Glomerular visceral epithelial cell (primary cell): Measurements from ENCODE around the gene ANKHD1.
A peak's percentile ranks its signal among the peaks of the same experiment; 100 is the strongest.

Source experiments
- DNase-seq: peaks from one replicate; pipeline ENCODE4 v3.0.0-alpha.2; 2016; ENCODE audit errors: extremely low spot score

ANKHD1 gene

DNA sequence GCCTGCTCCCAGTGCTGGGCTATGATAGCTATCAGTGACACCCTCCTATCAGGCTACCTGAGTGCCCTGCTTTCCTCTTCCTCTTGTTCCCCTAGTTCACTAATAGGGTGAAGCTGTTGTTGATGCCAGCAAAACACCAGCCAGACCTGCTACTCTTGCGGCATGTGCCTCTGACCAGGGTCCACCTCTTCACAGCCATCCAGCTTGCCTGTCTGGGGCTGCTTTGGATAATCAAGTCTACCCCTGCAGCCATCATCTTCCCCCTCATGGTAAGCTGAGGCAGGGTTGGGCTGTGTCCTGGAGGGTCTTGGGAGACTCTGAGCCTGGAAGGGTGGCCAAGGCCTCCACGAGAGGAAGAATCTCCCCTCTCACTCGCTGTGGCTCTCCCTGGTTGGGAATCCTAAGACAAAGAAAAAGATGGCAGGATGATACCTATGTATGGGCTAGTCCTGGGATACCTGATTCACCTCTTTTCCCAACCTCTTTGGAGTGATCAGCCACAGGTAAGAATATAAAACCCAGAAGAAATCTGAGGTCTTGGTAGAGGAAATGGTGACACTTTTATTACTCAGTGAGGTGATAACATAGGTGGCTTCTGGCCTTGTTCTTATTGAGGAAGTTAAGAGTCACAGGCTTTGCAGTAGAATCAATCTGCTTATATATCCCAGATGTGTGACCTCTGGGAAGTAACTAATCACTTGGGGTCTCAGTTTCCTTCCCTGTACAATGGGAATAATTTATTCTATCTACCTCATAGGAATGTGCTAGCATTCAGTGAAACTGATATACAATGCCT, 30.1 kb upstream of the ANKHD1 start:
- no peak for DNase-seq

DNA sequence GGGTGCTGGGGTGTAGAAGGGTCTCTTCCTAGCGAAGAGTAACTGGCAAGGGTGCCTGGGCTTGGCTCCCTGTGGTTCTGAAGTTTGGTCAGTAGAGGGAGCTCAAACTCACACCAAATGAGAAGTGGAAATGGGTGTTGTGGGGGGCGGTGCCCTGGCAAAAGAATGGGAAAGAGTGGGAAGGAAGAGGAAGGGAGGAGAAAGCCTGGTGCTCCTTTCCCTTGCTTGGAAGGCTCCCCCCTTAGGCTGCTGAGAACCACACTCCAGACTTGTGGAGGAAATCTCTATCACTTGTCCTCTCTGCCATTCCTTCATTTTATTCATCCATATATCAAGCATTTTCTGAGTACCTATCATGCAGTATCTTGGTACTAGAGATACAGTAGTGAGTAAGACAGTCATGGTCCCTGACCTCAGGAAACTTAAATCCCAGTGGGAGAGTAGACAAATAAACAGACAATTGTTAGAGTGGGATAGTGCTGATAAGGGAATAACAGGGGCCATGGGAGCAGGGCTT, 28.6 kb upstream of the ANKHD1 start:
- peak; percentile 80 for DNase-seq

DNA sequence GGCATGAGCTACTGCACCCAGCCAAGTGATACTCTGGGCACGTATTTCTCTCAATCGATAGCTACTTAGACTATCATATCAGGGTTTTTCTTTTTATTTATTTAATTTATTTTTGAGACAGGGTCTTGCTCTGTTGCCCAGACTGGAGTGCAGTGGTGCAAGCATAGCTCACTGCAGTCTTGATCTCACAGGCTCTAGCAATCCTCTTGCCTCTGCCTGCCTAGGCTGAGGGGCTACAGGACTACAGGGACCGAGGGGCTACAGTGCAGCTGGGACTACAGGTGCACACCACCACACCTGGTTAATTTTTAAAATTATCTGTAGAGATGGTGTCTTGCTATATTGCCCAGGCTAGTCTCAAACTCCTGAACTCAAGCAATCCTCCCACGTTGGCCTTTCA, 20.3 kb upstream of the ANKHD1 start:
- no peak for DNase-seq

DNA sequence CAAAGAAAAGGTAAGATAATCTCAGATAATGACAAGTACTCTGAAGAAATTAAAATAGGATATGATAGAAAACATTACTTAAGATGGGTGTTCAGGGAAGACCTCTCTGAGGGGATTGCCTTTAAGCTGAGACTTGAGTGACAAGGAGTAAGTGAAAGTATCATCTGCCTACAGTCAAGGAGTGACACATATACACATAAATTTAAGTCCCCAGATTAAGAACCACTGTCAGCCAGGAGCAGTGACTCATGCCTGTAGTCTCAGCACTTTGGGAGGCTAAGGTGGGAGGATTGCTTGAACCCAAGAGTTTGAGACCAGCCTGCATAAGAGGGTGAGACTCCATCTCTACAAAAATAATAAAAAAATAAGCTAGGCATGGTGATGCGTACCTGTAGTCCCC, 19.7 kb upstream of the ANKHD1 start:
- no peak for DNase-seq

DNA sequence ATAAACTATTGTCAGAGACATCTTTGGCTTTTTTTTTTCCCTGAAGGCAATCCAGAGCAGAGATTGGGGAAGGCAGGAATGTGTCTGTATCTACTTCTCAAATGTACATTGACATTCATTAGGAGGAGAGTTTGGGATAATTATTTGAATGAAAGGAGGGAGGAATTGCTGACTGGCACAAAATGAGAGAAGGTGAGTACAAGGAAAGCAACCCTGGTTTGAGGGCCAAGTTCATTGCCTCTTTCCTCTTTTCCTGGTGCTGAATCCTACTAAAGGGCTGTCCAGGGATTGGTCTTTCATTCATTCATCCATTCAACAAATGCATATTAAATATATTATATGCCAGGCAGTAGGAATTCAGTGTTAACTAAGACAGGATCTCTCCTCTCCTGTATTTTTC, 18.8 kb upstream of the ANKHD1 start:
- DNase-seq = no peak

GRCh38 chr5:140383300-140383699, 18.3 kb upstream of the ANKHD1 start:
- DNase-seq = no peak

- DNase-seq = no peak
Measured at GRCh38 chr5:140388052-140388451, 13.6 kb upstream of the ANKHD1 start.

GRCh38 chr5:140391312-140391711, 10.3 kb upstream of the ANKHD1 start:
- no peak for DNase-seq

DNA sequence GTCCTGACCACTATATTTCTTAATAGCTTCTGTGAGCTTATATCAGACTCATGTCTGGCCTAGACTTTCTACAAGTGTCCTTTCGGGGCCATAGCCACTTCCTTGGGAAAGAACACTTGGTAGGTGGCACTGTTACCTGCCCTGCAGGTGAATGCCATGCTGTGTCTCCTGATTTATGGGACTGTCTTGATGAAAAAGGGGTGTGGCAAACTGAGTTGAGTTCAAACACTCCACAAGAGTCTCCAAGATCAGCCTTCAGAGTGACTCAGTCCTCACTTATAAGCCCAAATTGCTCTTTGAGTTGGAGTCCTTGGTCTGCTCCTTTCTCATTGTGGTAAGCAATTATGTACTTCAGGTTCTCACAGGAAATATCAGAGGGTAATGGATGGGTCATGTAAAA, 9.9 kb upstream of the ANKHD1 start:
- no peak for DNase-seq

DNA sequence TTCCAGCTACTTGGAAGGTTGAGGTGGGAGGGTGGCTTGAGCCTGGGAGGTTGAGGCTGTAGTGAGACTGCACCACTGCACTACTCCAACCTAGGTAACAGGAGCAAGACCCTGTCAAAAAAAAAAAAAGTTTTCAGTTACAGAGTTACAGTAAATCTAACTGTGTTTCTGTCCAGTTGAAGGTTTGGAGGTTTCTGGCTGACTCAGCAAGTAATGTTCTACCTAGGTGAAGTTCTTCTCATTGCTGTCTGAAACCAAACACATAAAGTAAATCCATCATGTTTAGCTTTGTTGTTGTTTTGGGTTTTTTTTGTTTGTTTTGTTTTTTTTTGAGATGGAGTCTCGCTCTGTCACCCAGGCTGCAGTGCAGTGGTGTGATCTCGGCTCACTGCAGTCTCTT, 7.9 kb upstream of the ANKHD1 start:
- DNase-seq = no peak

DNA sequence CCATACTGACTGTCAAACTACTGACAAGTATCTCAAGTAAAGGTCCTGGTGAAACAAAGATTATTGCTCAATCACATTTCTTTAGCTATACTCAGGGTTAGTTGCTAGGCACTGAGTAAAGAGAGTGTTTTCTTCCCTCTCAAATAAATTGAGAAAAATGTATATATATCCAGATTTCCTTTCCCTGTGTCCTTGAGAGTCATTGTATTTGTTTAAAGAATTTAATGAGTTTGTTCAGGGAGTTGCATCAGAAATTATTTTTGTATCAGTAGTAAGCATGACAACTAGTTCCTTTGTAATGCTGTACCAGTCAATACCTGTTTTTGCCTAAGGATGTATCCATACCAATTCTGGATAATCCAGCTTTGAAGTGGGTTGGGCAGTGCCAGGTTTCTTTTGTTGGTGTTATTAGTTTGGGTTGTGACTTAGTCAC, 3.2 kb upstream of the ANKHD1 start:
- no peak for DNase-seq

GRCh38 chr5:140399979-140400729, 1.5 kb upstream of the ANKHD1 start:
- no peak for DNase-seq

- DNase-seq = peak; percentile 98
Measured at GRCh38 chr5:140400730-140401361, 787 bp upstream of the ANKHD1 start.

- peak; percentile 62 for DNase-seq
Measured at GRCh38 chr5:140402258-140403074, 833 bp downstream of the ANKHD1 start.

DNA sequence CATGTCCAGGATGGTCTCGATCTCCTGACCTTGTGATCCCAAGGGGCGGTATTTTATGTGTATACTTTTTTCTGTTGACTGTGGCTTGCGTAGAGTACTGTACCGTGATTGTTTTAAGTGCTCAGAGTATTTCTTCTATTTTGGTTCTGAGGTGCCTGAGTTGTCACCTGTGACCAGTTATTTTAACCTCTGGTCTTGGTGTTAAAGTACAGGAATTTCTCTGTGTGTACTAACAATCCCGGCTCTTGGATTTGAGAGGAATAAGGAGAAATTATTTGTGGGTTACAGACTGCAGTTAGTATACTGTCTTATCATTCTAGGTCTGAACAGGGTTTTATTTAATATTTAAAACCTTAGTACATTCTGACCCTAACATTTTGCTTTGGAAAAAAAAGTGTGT, 2.0 kb downstream of the ANKHD1 start:
- no peak for DNase-seq

- no peak for DNase-seq
Measured at GRCh38 chr5:140408750-140409241, 7.2 kb downstream of the ANKHD1 start.

GRCh38 chr5:140413230-140413629, 11.6 kb downstream of the ANKHD1 start:
- DNase-seq = no peak

GRCh38 chr5:140417235-140417634, 15.6 kb downstream of the ANKHD1 start:
- no peak for DNase-seq

GRCh38 chr5:140418862-140419520, 17.4 kb downstream of the ANKHD1 start:
- no peak for DNase-seq

DNA sequence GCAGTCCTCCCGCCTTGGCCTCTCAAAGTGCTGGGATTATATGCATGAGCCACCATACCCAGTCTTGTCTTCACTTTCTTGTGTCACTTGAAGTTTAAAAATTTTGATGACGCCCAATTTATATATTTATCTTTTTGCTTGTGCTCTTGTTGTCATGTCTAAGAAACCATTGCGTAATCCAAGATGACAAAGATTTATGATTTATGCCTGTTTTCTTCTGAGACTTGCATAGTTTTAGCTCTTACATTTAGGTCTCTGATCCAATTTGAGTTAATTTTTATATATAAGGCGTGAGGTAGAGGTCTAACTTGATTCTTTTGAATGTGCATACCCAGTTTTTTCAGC, 18.6 kb downstream of the ANKHD1 start:
- no peak for DNase-seq
